Natural killer cell treated with Interleukin-12 subunit alpha and Interleukin-12 subunit beta and Interleukin-15 and Interleukin-18, amount 100 ng/mL, for 72 hours (primary cell): ENCODE measurements around the gene LRRC2. TPM values are rescaled to one million over a fixed set of nuclear protein-coding genes. Genes with fewer than 3 reads are reported as not detected.
"Not testable (repeated sequence)": the region's sequence is repeated elsewhere in the genome, so short reads cannot be mapped to it uniquely, and the experiment has no call there.

ENCODE experiments used
- ATAC-seq, 2 donors: fragments of 150-1000 bp; cut with Tn5 transposase in 1 of 2; sonication (Bioruptor Pico), chemical (Tn5 transposase) in 1 of 2; 2 replicates each; pipeline ENCODE4 v1.10.0; 2021
- DNase-seq: peaks from one replicate; pipeline ENCODE4 v3.0.0; 2022; ENCODE audit warnings: low spot score
- H3K27ac Mint-ChIP-seq, 2 donors: 1 replicate in 1 of 2; 2 replicates in 1 of 2; pipeline ENCODE4 v1.8.0; 2022; ENCODE audit warnings: mixed read lengths in 2 of 2, mild to moderate bottlenecking in 1 of 2, moderate library complexity in 1 of 2
- H3K27me3 Mint-ChIP-seq, 2 donors: 1 replicate in 1 of 2; 2 replicates in 1 of 2; pipeline ENCODE4 v1.8.0; 2022; ENCODE audit warnings: mixed read lengths in 2 of 2
- H3K36me3 Mint-ChIP-seq: one replicate; pipeline ENCODE4 v1.8.0; 2022; ENCODE audit warnings: mixed read lengths
- H3K4me1 Mint-ChIP-seq, 2 donors: 1 replicate in 1 of 2; 2 replicates in 1 of 2; pipeline ENCODE4 v1.8.0; 2022; ENCODE audit warnings: low read depth in 2 of 2, mixed read lengths in 2 of 2, mild to moderate bottlenecking in 1 of 2
- H3K4me3 Mint-ChIP-seq: one replicate; pipeline ENCODE4 v1.8.0; 2022; ENCODE audit warnings: mixed read lengths
- H3K9me3 Mint-ChIP-seq: 2 replicates; pipeline ENCODE4 v1.8.0; 2022; ENCODE audit warnings: mixed read lengths
- total RNA-seq, 2 donors: library from RNA; stranded (reverse); gene quantifications; one replicate each; pipeline ENCODE4 v1.2.3, GENCODE V29; 2022

The LRRC2 gene
- total RNA-seq, 2 donors from 2014 or later: not detected

- H3K4me1 Mint-ChIP-seq: peaks cover 9 to 10% of the 10 kb centered on the region in 2 donors
- H3K9me3 Mint-ChIP-seq: no peaks in the 10 kb centered on the region
- H3K4me3 Mint-ChIP-seq: no peak overlapping the region
- no peak for ATAC-seq
- no peak overlapping the region for H3K27ac Mint-ChIP-seq
- peaks cover 0 to 6% of the 10 kb centered on the region in 2 donors for H3K27me3 Mint-ChIP-seq
- DNase-seq: no peak
- no peaks in the 10 kb centered on the region for H3K36me3 Mint-ChIP-seq
These were observed 62.8 kb downstream of the LRRC2 start for GRCh38 chr3:46503200-46503874.

DNA sequence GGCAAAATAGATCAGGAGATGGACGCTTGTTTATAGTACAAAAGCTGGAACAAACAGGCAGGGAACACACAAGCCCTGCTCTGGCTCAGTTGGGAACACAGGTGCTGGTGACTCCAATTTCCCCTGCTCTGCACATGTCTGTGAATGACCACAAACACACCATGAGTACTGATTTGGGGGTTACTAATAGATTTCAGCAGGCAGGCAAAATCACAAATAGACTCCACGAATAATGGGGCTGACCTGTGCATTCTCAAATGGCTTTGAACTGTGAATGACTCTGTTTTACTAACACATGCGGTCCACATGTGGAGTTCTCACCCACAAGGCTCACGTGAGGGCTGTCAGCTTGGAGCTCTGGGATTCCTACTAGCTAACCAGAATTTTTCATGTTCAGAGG is 64.4 kb downstream of the LRRC2 start:
- Mint-ChIP-seq H3K4me1 (peaks cover 9 to 10% of the 10 kb centered on the region in 2 donors), H3K27me3 (peaks cover 0 to 5% of the 10 kb centered on the region in 2 donors), H3K27ac (no peak overlapping the region), H3K4me3 (no peak overlapping the region), H3K36me3 (no peaks in the 10 kb centered on the region), H3K9me3 (no peaks in the 10 kb centered on the region)
- ATAC-seq (no peak), DNase-seq (no peak)

- no peaks in the 10 kb centered on the region for H3K9me3 Mint-ChIP-seq
- H3K36me3 Mint-ChIP-seq: no peaks in the 10 kb centered on the region
- peaks cover 9 to 10% of the 10 kb centered on the region in 2 donors for H3K4me1 Mint-ChIP-seq
- ATAC-seq (no peak), DNase-seq (no peak)
- peaks cover 0 to 2% of the 10 kb centered on the region in 2 donors for H3K27me3 Mint-ChIP-seq
- no peak overlapping the region for H3K27ac Mint-ChIP-seq
- H3K4me3 Mint-ChIP-seq: no peak overlapping the region
These were observed 65.2 kb downstream of the LRRC2 start for GRCh38 chr3:46500656-46501635.

GRCh38 chr3:46498916-46499519 is 67.1 kb downstream of the LRRC2 start:
- Mint-ChIP-seq H3K27me3 (no peaks in the 10 kb centered on the region), H3K36me3 (no peaks in the 10 kb centered on the region), H3K9me3 (no peaks in the 10 kb centered on the region), H3K4me3 (no peak overlapping the region), H3K4me1 (peaks cover 2 to 5% of the 10 kb centered on the region in 2 donors), H3K27ac (no peak overlapping the region)
- no peak for ATAC-seq
- DNase-seq: no peak

GRCh38 chr3:46497556-46498265 is 68.4 kb downstream of the LRRC2 start, which contains the start of gene RTP3:
TSS of gene RTP3 (plus strand) at chr3:46497976. CDS start at chr3:46498063, 87 bp downstream.
- Mint-ChIP-seq H3K9me3 (no peaks in the 10 kb centered on the region), H3K27me3 (no peaks in the 10 kb centered on the region), H3K4me1 (no peaks in the 10 kb centered on the region), H3K36me3 (no peaks in the 10 kb centered on the region), H3K27ac (no peak within 1 kb of the TSS), H3K4me3 (no peak within 1 kb of the TSS)
- ATAC-seq: no peak
- no peak for DNase-seq

DNA sequence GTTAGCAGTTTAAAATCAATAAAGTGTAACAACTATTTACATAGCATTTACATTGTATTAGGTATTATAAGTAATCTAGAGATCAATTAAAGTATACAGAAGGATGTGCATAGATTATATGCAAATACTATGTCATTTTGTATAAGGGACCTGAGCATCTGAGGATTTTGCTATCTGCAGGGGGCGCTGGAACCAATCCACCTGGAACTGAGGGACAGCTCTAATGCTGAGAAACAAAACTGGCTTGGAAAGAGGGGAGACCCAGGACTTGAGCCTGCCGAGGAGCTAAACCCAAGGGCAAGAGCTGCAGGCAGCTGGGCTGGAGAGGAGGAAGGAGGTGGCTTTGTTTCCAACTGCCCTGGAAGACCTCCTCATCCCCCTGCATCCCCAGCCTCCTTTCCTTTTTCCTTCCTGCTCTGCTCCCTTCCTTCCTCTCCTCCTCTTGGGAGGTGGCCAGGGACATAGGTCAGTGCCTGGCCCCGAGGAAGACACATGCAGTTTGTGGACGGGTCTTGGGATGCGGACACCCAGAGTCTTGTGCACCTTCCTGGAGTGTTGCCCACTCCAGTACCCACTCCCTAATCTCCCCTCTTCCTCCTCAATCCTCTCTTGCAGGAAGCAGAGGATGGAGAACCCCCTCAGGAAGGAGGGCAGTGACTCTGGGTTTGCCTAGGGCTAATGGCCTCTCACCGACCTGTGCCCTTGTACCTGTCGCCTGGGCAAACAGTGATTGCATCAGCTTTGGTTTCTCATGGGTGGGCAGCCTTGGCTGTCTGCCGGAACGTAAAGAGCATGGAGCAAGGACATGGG is 69.2 kb downstream of the LRRC2 start:
- Mint-ChIP-seq H3K27ac (no peak overlapping the region), H3K9me3 (no peaks in the 10 kb centered on the region), H3K36me3 (no peaks in the 10 kb centered on the region), H3K4me3 (no peak overlapping the region), H3K27me3 (no peaks in the 10 kb centered on the region), H3K4me1 (no peaks in the 10 kb centered on the region)
- ATAC-seq: peak in 1 of 2 donors; percentile 45
- DNase-seq: no peak

- no peak for DNase-seq
- Mint-ChIP-seq H3K36me3 (no peaks in the 10 kb centered on the region), H3K27ac (no peak overlapping the region), H3K27me3 (no peaks in the 10 kb centered on the region), H3K4me3 (no peak overlapping the region), H3K9me3 (no peaks in the 10 kb centered on the region), H3K4me1 (no peaks in the 10 kb centered on the region)
- ATAC-seq: no peak
These were observed 70.1 kb downstream of the LRRC2 start for GRCh38 chr3:46495901-46496456.

- H3K9me3 Mint-ChIP-seq, H3K27ac Mint-ChIP-seq, H3K27me3 Mint-ChIP-seq, ATAC-seq, H3K4me3 Mint-ChIP-seq, H3K36me3 Mint-ChIP-seq, DNase-seq, H3K4me1 Mint-ChIP-seq: not testable (repeated sequence)
These were observed 71.6 kb downstream of the LRRC2 start for GRCh38 chr3:46494491-46494890.

GRCh38 chr3:46492890-46493547 is 73.1 kb downstream of the LRRC2 start:
- Mint-ChIP-seq H3K36me3 (no peaks in the 10 kb centered on the region), H3K9me3 (no peaks in the 10 kb centered on the region), H3K27me3 (peaks cover under 1 to 3% of the 10 kb centered on the region in 2 donors), H3K4me3 (no peak overlapping the region), H3K27ac (no peak overlapping the region), H3K4me1 (peaks cover 7 to 9% of the 10 kb centered on the region in 2 donors)
- ATAC-seq (no peak), DNase-seq (no peak)

DNA sequence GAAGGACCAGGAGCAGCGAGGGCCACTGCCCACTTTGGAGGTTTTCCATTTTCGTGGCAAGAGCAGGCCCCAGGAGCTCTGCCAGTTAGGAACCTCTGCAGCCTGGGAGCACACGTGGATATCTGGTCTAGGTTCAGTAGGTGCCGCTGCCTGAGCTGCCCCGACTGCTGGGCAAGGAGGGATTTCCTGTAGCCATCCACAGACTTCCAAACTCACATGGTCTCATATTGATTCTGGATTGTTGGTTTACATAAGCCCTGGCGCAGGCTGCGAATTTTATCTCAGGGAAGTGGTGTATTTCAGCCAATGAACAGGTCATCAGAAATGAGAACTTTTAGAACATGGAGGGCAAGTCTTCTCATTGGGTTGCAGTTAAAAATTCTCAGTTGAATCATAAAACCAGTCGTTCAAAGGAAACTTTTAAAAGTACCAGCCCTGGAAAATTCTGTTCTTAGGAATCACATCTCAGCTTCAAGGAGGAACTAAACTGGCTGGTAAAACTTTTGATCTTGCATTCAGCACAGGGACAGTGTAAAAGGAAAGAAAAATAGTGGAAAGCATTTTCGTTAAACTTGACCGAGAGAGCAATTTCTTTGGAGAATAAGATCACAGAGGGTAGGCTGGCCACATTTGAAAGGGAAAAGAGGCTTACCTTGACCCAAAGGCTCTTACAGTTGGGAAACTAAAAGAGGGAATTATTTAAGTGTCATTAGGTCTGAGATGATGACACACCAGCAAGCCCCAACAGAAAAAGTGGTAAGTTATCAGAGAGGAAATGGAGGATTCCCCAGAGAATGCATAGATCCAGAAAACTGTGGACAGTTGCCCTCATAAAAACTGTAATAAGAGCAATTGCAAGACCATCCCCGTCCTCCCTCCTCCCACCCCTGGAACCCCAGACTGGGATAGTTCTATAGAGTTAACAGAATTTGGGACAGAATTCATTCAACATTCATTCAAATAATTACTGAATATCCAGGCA is 74.7 kb downstream of the LRRC2 start:
- H3K4me1 Mint-ChIP-seq: peaks cover 7 to 9% of the 10 kb centered on the region in 2 donors
- no peaks in the 10 kb centered on the region for H3K36me3 Mint-ChIP-seq
- no peak overlapping the region for H3K4me3 Mint-ChIP-seq
- DNase-seq (no peak), ATAC-seq (no peak)
- no peaks in the 10 kb centered on the region for H3K9me3 Mint-ChIP-seq
- H3K27me3 Mint-ChIP-seq: peaks cover 3 to 5% of the 10 kb centered on the region in 2 donors
- H3K27ac Mint-ChIP-seq: no peak overlapping the region

GRCh38 chr3:46490338-46491084 is 75.6 kb downstream of the LRRC2 start:
- H3K9me3 Mint-ChIP-seq: no peaks in the 10 kb centered on the region
- no peak overlapping the region for H3K4me3 Mint-ChIP-seq
- H3K27me3 Mint-ChIP-seq: peaks cover 3 to 5% of the 10 kb centered on the region in 2 donors
- H3K36me3 Mint-ChIP-seq: no peaks in the 10 kb centered on the region
- DNase-seq (no peak), ATAC-seq (no peak)
- H3K27ac Mint-ChIP-seq: no peak overlapping the region
- peaks cover 7 to 9% of the 10 kb centered on the region in 2 donors for H3K4me1 Mint-ChIP-seq
